GM12874 (cell line): ENCODE results near the gene P4HB.

Experiments used
- CTCF ChIP-seq: IDR thresholded peaks from 2 replicates; pipeline ENCODE4 v1.5.1; 2011; ENCODE audit warnings: low read depth, mild to moderate bottlenecking, control low read depth, low read length, moderate library complexity; ENCODE audit not compliant: insufficient read depth

The P4HB gene

GRCh38 chr17:81904600-81905423 lies 44.5 kb upstream of the P4HB start:
- no peak for TF ChIP-seq CTCF

GRCh38 chr17:81903896-81904599 lies 43.7 kb upstream of the P4HB start:
- TF ChIP-seq CTCF: no peak

- no peak for TF ChIP-seq CTCF
These were observed 43.1 kb upstream of the P4HB start for GRCh38 chr17:81903415-81903831.

GRCh38 chr17:81902653-81903414 lies 42.5 kb upstream of the P4HB start:
- no peak for TF ChIP-seq CTCF

GRCh38 chr17:81902023-81902652 lies 41.8 kb upstream of the P4HB start, which contains the start of gene NPB:
TSS of gene NPB (plus strand) at chr17:81902238. CDS start at chr17:81902278, 40 bp downstream.
- no peak for TF ChIP-seq CTCF

GRCh38 chr17:81901167-81902022 lies 41.1 kb upstream of the P4HB start:
- TF ChIP-seq CTCF: no peak
